K562 (cell line): Measurements from ENCODE around the gene ADAM8. TPM values are rescaled to one million over a fixed set of nuclear protein-coding genes. Genes with fewer than 3 reads are reported as not detected.

Source experiments
- ATAC-seq: fragments of 200-7000 bp; cut with Tn5 transposase; 3 replicates; pipeline ENCODE4 v1.9.1; 2020; ENCODE audit warnings: moderate library complexity
- BruUV-seq: library from RNA; stranded (reverse); fragments of 400-500 nt; replicated peaks from 2 replicates; lab custom pipeline; 2021; lab: Mats Ljungman, UMichigan
- CTCF ChIA-PET: fragments of 300-600 bp; formaldehyde crosslinking; extraction: SDS; loops from one replicate; lab custom pipeline; 2021; ENCODE audit warnings: low intra/inter-chr PET ratio; lab: Yijun Ruan, JAX
- POLR2A ChIA-PET: fragments of 300-600, 350-650 bp; sonication (Branson Sonifier 250); formaldehyde crosslinking; extraction: SDS; loops from one replicate; lab custom pipeline; 2021; ENCODE audit warnings: antibody characterized with exemption, inconsistent platforms; lab: Yijun Ruan, JAX
- DNase-seq, 4 experiments: peaks; one replicate each; pipeline versions ENCODE4 v3.0.0 to v3.0.0-alpha.2; 2011 to 2018; ENCODE audit warnings: low spot score in 3 of 4, mixed read lengths in 3 of 4; ENCODE audit errors: extremely low read depth in 1 of 4
- FAIRE-seq: peaks from 2 replicates; lab custom pipeline; 2011; peaks lifted over from hg19 to GRCh38; lab: Jason Lieb, UNC
- H2AFZ ChIP-seq: 2 replicates; pipeline ENCODE4 v1.6.0; 2011; ENCODE audit warnings: low read depth, low read length, control low read depth, inconsistent platforms
- H3K27ac ChIP-seq: fragments of 200-600 bp; 3 replicates; pipeline ENCODE4 v1.8.0; 2011; ENCODE audit warnings: low read depth, mild to moderate bottlenecking, control low read depth, inconsistent platforms, low read length, moderate library complexity, mixed read lengths; ENCODE audit errors: extremely low read depth
- H3K27me3 ChIP-seq, 2 experiments: fragments of 300-600 bp in 1 of 2; 2 replicates in 1 of 2; 3 replicates in 1 of 2; pipeline versions ENCODE4 v1.6.0 to v1.8.0; 2011; ENCODE audit warnings: inconsistent platforms in 2 of 2, low read length in 2 of 2, mild to moderate bottlenecking in 1 of 2, mixed read lengths in 1 of 2, moderate library complexity in 1 of 2; ENCODE audit not compliant: control insufficient read depth in 2 of 2, insufficient read depth in 2 of 2
- H3K36me3 ChIP-seq: fragments of 300-600 bp; 3 replicates; pipeline ENCODE4 v1.8.0; 2011; ENCODE audit warnings: mild to moderate bottlenecking, low read length, inconsistent platforms; ENCODE audit not compliant: control insufficient read depth, insufficient read depth
- H3K4me1 ChIP-seq, 2 experiments: fragments of 200-600 bp in 1 of 2; replicated peaks in 1 of 2; 2 replicates in 1 of 2; 3 replicates in 1 of 2; pipeline versions ENCODE4 v1.5.1 to v1.8.0; 2011; ENCODE audit warnings: inconsistent platforms in 2 of 2, low read length in 2 of 2, mild to moderate bottlenecking in 1 of 2, mixed read lengths in 1 of 2, moderate library complexity in 1 of 2; ENCODE audit not compliant: control insufficient read depth in 2 of 2, insufficient read depth in 2 of 2
- H3K4me2 ChIP-seq: 2 replicates; pipeline ENCODE4 v1.6.1; 2011; ENCODE audit warnings: low read length, control low read depth, inconsistent platforms, mixed read lengths; ENCODE audit not compliant: insufficient read depth
- H3K4me3 ChIP-seq: fragments of 200-600 bp; sonication (generic), shearing (Covaris generic); 2 replicates; pipeline ENCODE4 v1.5.1; 2016; ENCODE audit warnings: control low read depth, inconsistent platforms
- H3K79me2 ChIP-seq: fragments of 200-600 bp; 3 replicates; pipeline ENCODE4 v1.8.0; 2011; ENCODE audit warnings: low read length, inconsistent platforms; ENCODE audit not compliant: control insufficient read depth, insufficient read depth
- H3K9ac ChIP-seq, 2 experiments: 2 replicates each; pipeline versions ENCODE4 v1.6.0 to v1.6.1; 2011; ENCODE audit warnings: low read depth in 2 of 2, low read length in 2 of 2, control low read depth in 1 of 2, inconsistent platforms in 1 of 2, mild to moderate bottlenecking in 1 of 2, mixed read lengths in 1 of 2; ENCODE audit not compliant: insufficient read depth in 1 of 2
- H3K9me1 ChIP-seq: one replicate; pipeline ENCODE4 v1.6.0; 2011; ENCODE audit warnings: inconsistent platforms, mild to moderate bottlenecking, low read length, moderate library complexity; ENCODE audit not compliant: control insufficient read depth, insufficient read depth
- H3K9me3 ChIP-seq: replicated peaks from 2 replicates; pipeline ENCODE4 v1.5.1; 2011; ENCODE audit warnings: low read depth, low read length, inconsistent platforms; ENCODE audit not compliant: control insufficient read depth, insufficient read depth
- H4K20me1 ChIP-seq: replicated peaks from 2 replicates; pipeline ENCODE4 v1.6.1; 2011; ENCODE audit warnings: low read length, inconsistent platforms, mixed read lengths; ENCODE audit not compliant: control insufficient read depth, insufficient read depth
- POLR2G ChIP-seq: fragments of 200-400 bp; formaldehyde crosslinking; IDR thresholded peaks from 2 replicates; pipeline ENCODE4 v1.6.1; 2017; ENCODE audit warnings: low read depth, mild to moderate bottlenecking, antibody characterized with exemption, low read length, moderate library complexity
- ZBTB40 ChIP-seq, 2 experiments: fragments of 450-650 bp in 1 of 2; sonication (generic) in 1 of 2; formaldehyde crosslinking in 1 of 2; IDR thresholded peaks; 2 replicates each; pipeline versions ENCODE4 v1.7.1 to v1.9.0; 2016 to 2022; ENCODE audit warnings: inconsistent platforms in 1 of 2, mild to moderate bottlenecking in 1 of 2, missing genetic modification reagents in 1 of 2
- WGBS: fragments of 100-300 bp; shearing (Covaris generic); methylation state at CpG from one replicate; pipeline ENCODE4 v1.1.6; 2016; ENCODE audit warnings: low coverage, mixed read lengths; ENCODE audit not compliant: insufficient coverage; ENCODE audit errors: missing lambda C conversion rate; 5-methylcytosine and 5-hydroxymethylcytosine counted together
- in situ Hi-C: fragments of 300-500 bp; cut with MboI; formaldehyde crosslinking; loops from 4 replicates; pipeline ENCODE4 v1.15.0; 2018; ENCODE audit warnings: inconsistent platforms, mixed read lengths
- intact Hi-C: fragments of 100-400 bp; cut with micrococcal nuclease; formaldehyde crosslinking; loops from 2 replicates; pipeline ENCODE4 v1.14.2; 2022
- polyA plus RNA-seq, 8 experiments: library from polyadenylated mRNA; depleted of rRNA in 4 of 8; stranded (reverse) in 5 of 8; unstranded in 3 of 8; fragments of >200 nt; fragmentation: Nextera tagmentation in 2 of 8; fragmentation: Illumina TruSeq in 1 of 8; extraction: Ambion mirVana in 2 of 8; extraction: Trizol in 1 of 8; gene quantifications; 2 replicates each; pipeline versions ENCODE4 v1.2.1 to v1.2.3, GENCODE V29; 2011 to 2014; ENCODE audit warnings: inconsistent platforms in 1 of 8, missing spikeins in 1 of 8
- total RNA-seq, 7 experiments: library from RNA; depleted of rRNA in 6 of 7; stranded (reverse); fragments of >200 nt in 6 of 7; fragmentation: Illumina TruSeq in 2 of 7; extraction: Trizol in 2 of 7; gene quantifications; 2 replicates each; pipeline versions ENCODE4 v1.2.1 to v1.2.3, GENCODE V29; 2011 to 2021; ENCODE audit warnings: low replicate concordance in 1 of 7

The ADAM8 gene
- total and polyA plus RNA-seq, 9 of the 15 experiments (the other 6 are each of a cell fraction or from before 2014, with no cell fraction given), result 0.07 to 7.0 (median 1.1) TPM

GRCh38 chr10:133282846-133283390 is 6.2 kb upstream of the ADAM8 start:
- no peak overlapping the region for H3K4me2 ChIP-seq
- TF ChIP-seq POLR2G (peak; percentile 29; the same call in 1 of the 2 replicates), ZBTB40 (IDR thresholded peaks at IDR 0.05) (no peak), ZBTB40 (CRISPR knock-in tag; IDR thresholded peaks at IDR 0.05) (no peak)
- H3K9me1 ChIP-seq, result peaks cover 3% of the 10 kb centered on the region
- H3K27ac ChIP-seq, result no peak overlapping the region
- POLR2A ChIA-PET, result no interaction called here
- H3K9me3 ChIP-seq, result no peaks in the 10 kb centered on the region
- ATAC-seq (no peak), FAIRE-seq (no peak), DNase-seq (no peak)
- no peaks in the 10 kb centered on the region for H3K27me3 ChIP-seq
- no peaks in the 10 kb centered on the region for H3K79me2 ChIP-seq
- CTCF ChIA-PET, result no interaction called here
- intact Hi-C loops (no loop called here), in situ Hi-C loops (no loop called here)
- peaks cover 15 to 31% of the 10 kb centered on the region in 2 experiments for H3K4me1 ChIP-seq
- no peak overlapping the region for H3K9ac ChIP-seq
- H3K4me3 ChIP-seq, result no peak overlapping the region
- no peaks in the 10 kb centered on the region for H4K20me1 ChIP-seq
- no peak overlapping the region for H2AFZ ChIP-seq
- no TSS peak for BruUV-seq
- H3K36me3 ChIP-seq, result peaks cover 63% of the 10 kb centered on the region; the same call in 2 of the 3 replicates
- WGBS, result 89% methylated on average over 18 of the region's 24 CpGs
